Measurements from ENCODE around the gene KPNA3. TPM values are rescaled to one million over a fixed set of nuclear protein-coding genes. Genes with fewer than 3 reads are reported as not detected.

Gene KPNA3
- total RNA-seq, 1 experiment from 2014 or later = 62.0 TPM

DNA sequence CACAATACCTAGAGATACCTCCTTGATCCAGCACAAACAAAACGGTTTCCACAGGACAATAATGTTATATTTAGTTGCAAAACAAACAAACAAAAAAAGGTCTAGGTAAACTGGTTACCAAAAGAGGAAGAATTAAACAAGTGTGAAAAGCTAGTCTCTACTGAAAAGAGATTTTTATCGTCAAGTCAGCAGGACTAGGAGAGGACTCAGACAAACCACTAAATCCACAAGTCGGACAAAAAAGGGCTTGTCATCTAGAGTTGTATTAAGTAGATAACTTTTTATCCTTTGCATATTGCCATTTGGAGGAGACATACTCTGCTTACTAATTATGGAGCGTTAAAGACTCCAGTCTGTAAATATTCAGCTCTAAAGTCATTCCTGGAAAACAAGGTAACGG is 9.9 kb upstream of the KPNA3 start:
- Histone ChIP-seq H3K4me1 (ENCODE audit: insufficient read depth, low read length, poor library complexity, severe bottlenecking) (no peaks in the 10 kb centered on the region), H3K27me3 (replicated peaks; ENCODE audit: insufficient read depth, low read depth, low read length, poor library complexity) (no peaks in the 10 kb centered on the region), H3K9me3 (ENCODE audit: low read depth, low read length, poor library complexity, severe bottlenecking) (no peaks in the 10 kb centered on the region), H3K36me3 (ENCODE audit: insufficient read depth, low read length, poor library complexity, severe bottlenecking) (no peaks in the 10 kb centered on the region), H3K4me3 (ENCODE audit: low read depth, low read length, poor library complexity, severe bottlenecking) (no peak overlapping the region), H3K27ac (ENCODE audit: low read depth, low read length, poor library complexity, severe bottlenecking) (no peak overlapping the region)
- no peak for DNase-seq (ENCODE audit: low spot score)
- CTCF ChIA-PET = no interaction called here
- POLR2A ChIA-PET (ENCODE audit: low non-redundant PET) = interaction anchor here (0.7 kb wide), 1 partner anchor 109 kb away, joined by 10 read pairs; no protein-coding TSS in a partner anchor
- no peak for TF ChIP-seq EZH2 (IDR thresholded peaks at IDR 0.05; ENCODE audit: borderline replicate concordance, low read depth, low read length, poor library complexity, severe bottlenecking)
- TF ChIP-seq, protein P1, sequence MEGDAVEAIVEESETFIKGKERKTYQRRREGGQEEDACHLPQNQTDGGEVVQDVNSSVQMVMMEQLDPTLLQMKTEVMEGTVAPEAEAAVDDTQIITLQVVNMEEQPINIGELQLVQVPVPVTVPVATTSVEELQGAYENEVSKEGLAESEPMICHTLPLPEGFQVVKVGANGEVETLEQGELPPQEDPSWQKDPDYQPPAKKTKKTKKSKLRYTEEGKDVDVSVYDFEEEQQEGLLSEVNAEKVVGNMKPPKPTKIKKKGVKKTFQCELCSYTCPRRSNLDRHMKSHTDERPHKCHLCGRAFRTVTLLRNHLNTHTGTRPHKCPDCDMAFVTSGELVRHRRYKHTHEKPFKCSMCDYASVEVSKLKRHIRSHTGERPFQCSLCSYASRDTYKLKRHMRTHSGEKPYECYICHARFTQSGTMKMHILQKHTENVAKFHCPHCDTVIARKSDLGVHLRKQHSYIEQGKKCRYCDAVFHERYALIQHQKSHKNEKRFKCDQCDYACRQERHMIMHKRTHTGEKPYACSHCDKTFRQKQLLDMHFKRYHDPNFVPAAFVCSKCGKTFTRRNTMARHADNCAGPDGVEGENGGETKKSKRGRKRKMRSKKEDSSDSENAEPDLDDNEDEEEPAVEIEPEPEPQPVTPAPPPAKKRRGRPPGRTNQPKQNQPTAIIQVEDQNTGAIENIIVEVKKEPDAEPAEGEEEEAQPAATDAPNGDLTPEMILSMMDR (conservative IDR thresholded peaks at IDR 0.05; ENCODE audit: low read depth, low read length) = no peak
- BruUV-seq (replicated peaks) = no TSS peak
- intact Hi-C loops (cut with micrococcal nuclease; ENCODE audit: unreplicated experiment) = no loop called here

GRCh38 chr13:49791711-49792549 is 552 bp downstream of the KPNA3 start:
- Histone ChIP-seq H3K4me3 (ENCODE audit: low read depth, low read length, poor library complexity, severe bottlenecking) (peak overlapping the region; percentile 93), H3K9me3 (ENCODE audit: low read depth, low read length, poor library complexity, severe bottlenecking) (no peaks in the 10 kb centered on the region), H3K27me3 (replicated peaks; ENCODE audit: insufficient read depth, low read depth, low read length, poor library complexity) (no peaks in the 10 kb centered on the region), H3K4me1 (ENCODE audit: insufficient read depth, low read length, poor library complexity, severe bottlenecking) (peaks cover 9% of the 10 kb centered on the region), H3K36me3 (ENCODE audit: insufficient read depth, low read length, poor library complexity, severe bottlenecking) (no peaks in the 10 kb centered on the region), H3K27ac (ENCODE audit: low read depth, low read length, poor library complexity, severe bottlenecking) (peak overlapping the region; percentile 95)
- POLR2A ChIA-PET (ENCODE audit: low non-redundant PET) = no interaction called here
- BruUV-seq (replicated peaks) = no TSS peak
- CTCF ChIA-PET = interaction anchor here (0.6 to 1.1 kb wide), 3 partner anchors 29 to 522 kb away, joined by 3 to 6 read pairs (median 4); partner anchors contain the start of gene EBPL
- TF ChIP-seq EZH2 (IDR thresholded peaks at IDR 0.05; ENCODE audit: borderline replicate concordance, low read depth, low read length, poor library complexity, severe bottlenecking) = no peak
- TF ChIP-seq, protein P1 (conservative IDR thresholded peaks at IDR 0.05; ENCODE audit: low read depth, low read length) = no peak
- DNase-seq (ENCODE audit: low spot score) = peak; percentile 62
- intact Hi-C loops (cut with micrococcal nuclease; ENCODE audit: unreplicated experiment) = no loop called here

DNA sequence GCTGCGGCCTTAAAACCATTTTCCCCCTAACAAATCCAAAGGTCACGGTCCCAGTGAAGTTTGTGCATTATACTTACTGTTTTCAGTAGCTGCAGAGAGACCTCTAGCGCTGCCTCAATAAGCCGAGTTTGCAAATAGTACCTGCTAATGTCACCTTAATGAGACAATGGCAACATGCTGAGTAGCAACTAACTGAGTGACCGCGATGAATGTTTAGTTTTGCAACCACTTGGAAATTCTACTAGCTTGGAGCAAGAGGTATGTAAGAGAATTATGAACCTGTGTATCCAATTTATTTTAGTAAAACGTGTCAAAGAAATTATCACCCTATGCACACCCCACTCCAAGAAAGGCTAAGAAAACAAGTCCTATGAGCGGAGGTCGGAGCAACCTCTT is 1.2 kb downstream of the KPNA3 start:
- H3K9me3 ChIP-seq (ENCODE audit: low read depth, low read length, poor library complexity, severe bottlenecking) = no peaks in the 10 kb centered on the region
- H3K27ac ChIP-seq (ENCODE audit: low read depth, low read length, poor library complexity, severe bottlenecking) = peak overlapping the region; percentile 95
- ChIA-PET POLR2A (ENCODE audit: low non-redundant PET) (no interaction called here), CTCF (interaction anchor here (1.1 kb wide), 1 partner anchor 100 kb away, joined by 3 read pairs; the partner anchor contains the start of gene EBPL)
- BruUV-seq (replicated peaks) = TSS peak; percentile 40
- no peaks in the 10 kb centered on the region for H3K27me3 ChIP-seq (replicated peaks; ENCODE audit: insufficient read depth, low read depth, low read length, poor library complexity)
- peaks cover 9% of the 10 kb centered on the region for H3K4me1 ChIP-seq (ENCODE audit: insufficient read depth, low read length, poor library complexity, severe bottlenecking)
- intact Hi-C loops (cut with micrococcal nuclease; ENCODE audit: unreplicated experiment) = no loop called here
- H3K36me3 ChIP-seq (ENCODE audit: insufficient read depth, low read length, poor library complexity, severe bottlenecking) = no peaks in the 10 kb centered on the region
- DNase-seq (ENCODE audit: low spot score) = peak; percentile 7
- H3K4me3 ChIP-seq (ENCODE audit: low read depth, low read length, poor library complexity, severe bottlenecking) = peak overlapping the region; percentile 93
- TF ChIP-seq EZH2 (IDR thresholded peaks at IDR 0.05; ENCODE audit: borderline replicate concordance, low read depth, low read length, poor library complexity, severe bottlenecking) = no peak
